GM21717 (cell line): Measurements from ENCODE around the gene MS4A12.
A peak's percentile ranks its signal among the peaks of the same experiment; 100 is the strongest.
"Not testable (repeated sequence)": the region's sequence is repeated elsewhere in the genome, so short reads cannot be mapped to it uniquely, and the experiment has no call there.

Experiments
- ATAC-seq: cut with Tn5 transposase; IDR thresholded peaks from one replicate; pipeline ENCODE4 v1.9.1; 2021; ENCODE audit warnings: mild to moderate bottlenecking, moderate library complexity; ENCODE audit not compliant: unreplicated experiment

Gene MS4A12

GRCh38 chr11:60492488-60493009 lies at the start of gene MS4A12:
Gene MS4A12 (plus strand): TSS chr11:60492778. CDS start chr11:60497319, 4,541 bp downstream.
- ATAC-seq: no peak

- ATAC-seq: no peak
These were observed 45.5 kb upstream of the MS4A12 start for GRCh38 chr11:60447070-60447469.

GRCh38 chr11:60447846-60448245 lies 44.7 kb upstream of the MS4A12 start:
- no peak for ATAC-seq

DNA sequence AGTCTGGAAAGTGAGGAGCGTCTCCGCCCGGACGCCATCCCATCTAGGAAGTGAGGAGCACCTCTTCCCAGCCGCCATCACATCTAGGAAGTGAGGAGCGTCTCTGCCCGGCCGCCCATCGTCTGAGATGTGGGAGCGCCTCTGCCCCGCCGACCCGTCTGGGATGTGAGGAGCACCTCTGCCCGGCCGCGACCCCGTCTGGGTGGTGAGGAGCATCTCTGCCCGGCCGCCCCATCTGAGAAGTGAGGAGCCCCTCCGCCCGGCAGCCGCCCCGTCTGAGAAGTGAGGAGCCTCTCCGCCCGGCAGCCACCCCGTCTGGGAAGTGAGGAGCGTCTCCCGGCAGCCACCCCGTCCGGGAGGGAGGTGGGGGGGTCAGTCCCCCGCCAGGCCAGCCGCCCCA lies 41.4 kb upstream of the MS4A12 start:
- not testable (repeated sequence) for ATAC-seq

DNA sequence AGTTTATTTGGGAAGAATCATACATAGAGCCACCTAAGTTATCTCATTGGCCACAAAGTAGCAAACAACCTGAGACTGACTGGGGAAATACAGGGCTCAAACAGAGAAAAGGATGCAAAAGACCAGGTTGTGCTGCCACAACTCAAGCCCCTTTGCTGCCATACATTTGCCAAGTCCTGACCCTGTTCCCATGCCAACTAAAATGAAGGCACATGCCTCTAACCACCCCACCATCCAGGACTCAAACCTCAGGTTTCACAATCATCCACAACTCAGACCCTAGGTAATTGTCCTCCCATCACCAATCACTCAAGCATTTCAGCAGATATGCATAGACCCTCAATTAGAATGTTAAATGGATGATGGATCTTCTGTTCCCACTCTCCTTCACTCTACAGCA lies 38.4 kb upstream of the MS4A12 start:
- no peak for ATAC-seq

DNA sequence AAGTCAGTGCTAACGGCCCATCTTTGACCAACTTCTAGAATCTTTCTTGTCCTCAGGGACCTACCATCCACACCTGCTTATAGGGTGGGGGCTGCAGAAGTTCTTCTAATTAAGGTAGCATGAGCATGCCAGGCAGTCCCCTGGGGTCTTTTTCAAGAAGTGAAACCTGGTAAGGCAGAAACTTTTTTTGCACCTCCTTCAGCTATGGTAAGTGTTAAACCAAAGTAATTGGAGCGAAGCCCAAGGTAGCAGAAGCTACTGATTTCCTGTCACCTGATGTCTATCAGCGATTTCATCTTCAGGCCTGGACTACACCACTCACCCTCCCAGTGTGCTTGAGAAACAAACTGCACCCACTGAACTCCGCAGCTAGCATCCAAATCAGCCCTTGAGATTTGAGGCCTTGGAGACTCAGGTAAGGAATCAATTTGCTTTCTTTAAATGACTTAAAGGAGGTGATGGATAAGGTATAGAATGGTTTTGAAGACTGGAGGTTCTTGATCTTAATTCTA lies 37.0 kb upstream of the MS4A12 start, which contains the start of gene MS4A1:
Gene MS4A1 (plus strand): TSS at position 317 of the 512 bp plus-strand sequence. CDS start 6,528 bp downstream, outside the sequence.
- ATAC-seq: peak; percentile 78

- peak; percentile 43 for ATAC-seq
These were observed 35.0 kb upstream of the MS4A12 start for GRCh38 chr11:60457576-60457975.

- ATAC-seq: no peak
These were observed 33.2 kb upstream of the MS4A12 start for GRCh38 chr11:60459345-60459744.

- no peak for ATAC-seq
These were observed 23.7 kb upstream of the MS4A12 start for GRCh38 chr11:60468829-60469228.

DNA sequence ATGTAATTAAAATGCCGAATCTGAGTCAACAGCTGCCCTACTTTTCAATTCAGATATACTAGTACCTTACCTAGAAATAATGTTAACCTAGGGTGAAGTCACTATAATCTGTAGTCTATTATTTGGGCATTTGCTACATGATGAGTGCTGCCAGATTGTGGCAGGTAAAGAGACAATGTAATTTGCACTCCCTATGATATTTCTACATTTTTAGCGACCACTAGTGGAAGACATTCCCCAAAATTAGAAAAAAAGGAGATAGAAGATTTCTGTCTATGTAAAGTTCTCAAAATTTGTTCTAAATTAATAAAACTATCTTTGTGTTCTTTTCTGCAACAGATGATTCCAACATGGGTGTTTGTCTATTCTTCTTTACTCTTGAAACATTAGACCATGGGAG lies 22.9 kb upstream of the MS4A12 start:
- no peak for ATAC-seq

GRCh38 chr11:60477035-60477445 lies 15.5 kb upstream of the MS4A12 start:
- ATAC-seq: peak; percentile 67

DNA sequence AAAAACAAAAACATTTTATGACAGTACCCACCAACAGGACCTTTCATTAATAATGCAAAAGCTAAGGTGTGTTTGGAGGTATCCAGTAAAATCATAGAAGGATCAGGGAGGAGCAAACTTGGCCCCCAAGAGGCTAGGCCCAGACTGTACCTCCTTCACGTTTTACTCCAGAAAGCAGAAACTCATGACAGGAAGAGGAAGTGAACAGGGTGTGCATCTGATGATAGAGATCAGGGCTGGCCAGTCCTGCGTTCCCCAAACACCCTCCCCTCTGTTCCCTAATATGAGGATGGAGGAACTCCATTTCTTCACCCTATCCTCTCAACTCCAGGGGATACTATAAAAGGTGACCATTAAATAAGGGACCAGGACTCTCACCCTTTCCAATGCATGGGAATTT lies 10.2 kb upstream of the MS4A12 start:
- ATAC-seq: no peak

- peak; percentile 97 for ATAC-seq
These were observed 6.6 kb upstream of the MS4A12 start for GRCh38 chr11:60485987-60486386.

- no peak for ATAC-seq
These were observed 876 bp downstream of the MS4A12 start for GRCh38 chr11:60493454-60493853.

DNA sequence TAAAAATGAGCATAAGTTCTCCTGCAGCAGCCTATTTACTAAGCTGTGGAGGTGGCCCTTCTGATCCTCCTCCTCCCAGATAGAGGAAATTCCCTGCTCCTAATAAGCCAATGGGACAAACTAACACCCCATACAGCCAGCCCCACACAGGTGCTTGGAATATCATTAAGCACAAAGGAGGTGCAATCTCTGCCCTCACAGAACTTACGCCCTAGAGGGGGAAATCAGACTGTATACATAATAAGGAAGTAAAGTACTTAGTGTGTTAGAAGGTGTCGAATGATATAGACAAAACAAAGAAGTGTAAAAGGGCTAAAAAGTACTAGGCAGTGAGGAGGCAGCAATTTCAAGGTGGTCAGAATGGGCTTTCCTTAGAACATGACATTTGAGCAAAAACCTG lies 5.8 kb downstream of the MS4A12 start:
- ATAC-seq: no peak

GRCh38 chr11:60498853-60499252 lies 6.3 kb downstream of the MS4A12 start:
- peak; percentile 80 for ATAC-seq

DNA sequence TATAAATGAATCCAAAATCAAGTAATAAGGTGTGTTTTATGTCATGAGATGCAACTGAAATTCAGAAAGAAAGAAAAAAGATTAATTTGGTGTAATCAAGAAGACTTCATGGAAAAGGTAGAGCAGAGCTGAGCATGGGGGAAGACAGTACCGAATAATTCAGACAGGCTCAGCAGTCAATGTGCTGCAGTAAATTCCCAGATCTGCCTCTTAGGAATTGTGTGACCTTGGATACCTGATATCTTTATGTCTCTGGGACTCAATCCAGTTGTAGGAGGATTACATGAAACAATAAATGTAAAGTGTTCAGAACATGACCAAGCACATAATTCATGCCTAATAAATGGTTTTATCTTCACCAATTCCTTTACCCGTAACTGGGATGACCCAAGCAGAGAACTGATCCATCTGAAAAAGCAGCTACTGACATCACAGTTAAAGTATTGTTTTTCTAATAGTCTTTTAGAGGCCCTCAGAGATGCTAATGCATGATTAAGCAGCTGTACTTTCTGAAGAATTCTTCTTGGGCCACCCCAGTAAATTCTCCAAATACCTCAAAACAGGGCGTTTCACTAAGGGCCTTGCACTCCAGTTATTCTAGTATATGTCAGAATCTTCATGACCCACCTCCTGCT lies 7.8 kb downstream of the MS4A12 start:
- ATAC-seq: no peak

DNA sequence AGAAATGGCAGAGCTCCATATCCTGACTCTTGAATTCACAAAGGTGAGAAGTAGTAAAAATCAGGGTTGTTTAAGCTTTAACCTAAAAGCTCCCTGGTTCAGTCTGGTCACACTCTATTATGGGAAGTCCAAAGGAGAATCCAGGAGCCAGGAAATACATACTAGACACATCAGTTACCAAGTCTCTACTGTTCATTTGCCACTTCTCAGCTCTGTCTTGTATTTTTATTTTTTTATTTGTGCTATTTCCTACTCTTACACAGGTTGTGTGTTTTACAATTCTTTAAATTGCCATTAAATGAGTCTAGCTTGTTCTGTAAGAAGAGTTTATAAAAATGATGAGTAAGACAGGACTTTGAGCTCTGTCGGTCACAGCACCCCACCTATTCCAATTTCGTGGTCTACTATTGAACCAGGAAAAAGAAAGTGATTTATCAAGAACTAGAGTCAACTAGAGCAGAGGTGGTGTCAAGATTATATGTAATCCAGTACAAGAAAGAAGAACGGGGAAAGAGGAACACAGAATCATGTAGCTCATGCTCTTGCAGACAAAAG lies 9.7 kb downstream of the MS4A12 start:
- ATAC-seq: no peak

GRCh38 chr11:60504219-60504905 lies 11.8 kb downstream of the MS4A12 start:
- peak; percentile 57 for ATAC-seq

GRCh38 chr11:60509609-60510008 lies 17.0 kb downstream of the MS4A12 start:
- not testable (repeated sequence) for ATAC-seq

- not testable (repeated sequence) for ATAC-seq
These were observed 17.6 kb downstream of the MS4A12 start for GRCh38 chr11:60510209-60510608.

DNA sequence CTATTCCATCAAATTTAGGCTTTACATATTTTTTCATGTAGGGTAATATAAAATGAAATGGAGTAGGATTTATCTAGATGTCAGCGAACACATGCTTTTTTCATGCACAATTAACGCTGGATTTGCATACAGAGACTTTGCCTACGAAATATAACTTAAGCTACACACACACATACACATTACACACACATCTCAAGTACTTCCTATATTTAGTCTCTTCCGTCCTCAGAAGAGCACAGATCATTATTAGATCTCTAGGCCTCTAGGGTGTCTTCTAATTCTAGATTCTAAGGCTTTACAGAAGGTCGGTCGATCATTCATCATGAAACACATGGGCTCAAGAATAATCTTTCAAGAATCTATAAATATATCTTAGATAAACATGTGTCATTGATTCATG lies 18.8 kb downstream of the MS4A12 start:
- ATAC-seq: no peak
